ENCODE results near the gene UNC13A. TPM values are rescaled to one million over a fixed set of nuclear protein-coding genes. Genes with fewer than 3 reads are reported as not detected.

UNC13A gene
- total and polyA plus RNA-seq, 11 donors, result 0.02 to 1.1 (median 0.09) TPM; not detected in 1

DNA sequence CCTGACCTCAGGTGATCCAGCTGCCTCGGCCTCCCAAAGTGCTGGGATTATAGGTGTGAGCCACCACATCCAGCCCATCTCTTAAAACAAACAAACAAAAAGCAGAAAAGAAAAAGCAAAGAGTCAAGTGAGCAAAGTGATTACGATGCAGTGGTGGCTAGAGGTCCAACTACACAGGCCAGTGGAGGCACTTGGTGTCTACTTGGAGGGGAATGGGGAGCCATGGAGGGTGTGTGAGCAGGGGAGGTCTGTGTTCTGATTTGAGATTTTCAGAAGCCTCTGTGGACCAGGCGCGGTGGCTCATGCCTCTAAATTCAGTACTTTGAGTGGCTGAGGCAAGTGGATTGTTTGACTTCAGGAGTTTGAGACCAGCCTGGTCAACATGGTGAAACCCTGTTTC lies 126.1 kb downstream of the UNC13A start:
- ATAC-seq (no peak), DNase-seq (no peak)
- 94 to 97% (median 96%) methylated on average over 4 of the region's 4 CpGs for WGBS, 4 donors
- Histone ChIP-seq H3K4me1 (peaks cover 0 to 66% (median 33%) of the 10 kb centered on the region in 12 donors), H3K36me3 (peaks cover 0 to 94% (median 79%) of the 10 kb centered on the region in 9 donors), H3K27me3 (no peaks in the 10 kb centered on the region), H3K9me3 (no peaks in the 10 kb centered on the region), H3K27ac (peak overlapping the region in 5 of 12 donors; percentile 27 to 58 (median 38)), H3K4me3 (no peak overlapping the region)
- TF ChIP-seq, protein P1, sequence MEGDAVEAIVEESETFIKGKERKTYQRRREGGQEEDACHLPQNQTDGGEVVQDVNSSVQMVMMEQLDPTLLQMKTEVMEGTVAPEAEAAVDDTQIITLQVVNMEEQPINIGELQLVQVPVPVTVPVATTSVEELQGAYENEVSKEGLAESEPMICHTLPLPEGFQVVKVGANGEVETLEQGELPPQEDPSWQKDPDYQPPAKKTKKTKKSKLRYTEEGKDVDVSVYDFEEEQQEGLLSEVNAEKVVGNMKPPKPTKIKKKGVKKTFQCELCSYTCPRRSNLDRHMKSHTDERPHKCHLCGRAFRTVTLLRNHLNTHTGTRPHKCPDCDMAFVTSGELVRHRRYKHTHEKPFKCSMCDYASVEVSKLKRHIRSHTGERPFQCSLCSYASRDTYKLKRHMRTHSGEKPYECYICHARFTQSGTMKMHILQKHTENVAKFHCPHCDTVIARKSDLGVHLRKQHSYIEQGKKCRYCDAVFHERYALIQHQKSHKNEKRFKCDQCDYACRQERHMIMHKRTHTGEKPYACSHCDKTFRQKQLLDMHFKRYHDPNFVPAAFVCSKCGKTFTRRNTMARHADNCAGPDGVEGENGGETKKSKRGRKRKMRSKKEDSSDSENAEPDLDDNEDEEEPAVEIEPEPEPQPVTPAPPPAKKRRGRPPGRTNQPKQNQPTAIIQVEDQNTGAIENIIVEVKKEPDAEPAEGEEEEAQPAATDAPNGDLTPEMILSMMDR (IDR thresholded peaks at IDR 0.05), result no peak
- TF ChIP-seq POLR2A (IDR thresholded peaks at IDR 0.05), result no peak
- intact Hi-C loops (cut with DNase I), result loop anchor here in 1 of 10 donors (10.0 kb wide), 1 partner anchor 47 kb away; the partner anchor contains the start of gene PGLS

DNA sequence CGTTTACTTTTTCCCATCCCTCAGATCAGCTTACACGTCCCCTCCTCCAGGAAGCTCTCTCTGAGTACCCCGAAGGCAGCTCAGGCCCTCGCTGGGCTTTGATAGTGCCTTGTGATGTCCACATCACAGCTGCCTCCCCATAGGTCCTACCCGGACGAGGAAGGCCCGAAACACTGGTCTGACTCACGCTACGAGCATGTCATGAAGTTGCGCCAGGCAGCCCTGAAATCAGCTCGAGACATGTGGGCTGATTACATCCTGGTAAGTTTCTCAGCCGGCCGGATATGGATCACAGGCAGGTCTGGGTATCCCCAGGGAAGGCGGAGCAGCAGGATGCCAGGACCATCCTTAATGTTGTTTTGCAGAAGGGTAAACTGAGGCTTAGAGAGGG lies 128.0 kb downstream of the UNC13A start:
- H3K4me3 ChIP-seq, result no peak overlapping the region
- WGBS, 4 donors, result 54 to 71% (median 63%) methylated on average over 14 of the region's 14 CpGs
- DNase-seq (peak in 3 of 5 donors; percentile 44 to 80 (median 45)), ATAC-seq (peak in 3 of 4 donors; percentile 3 to 39 (median 18))
- intact Hi-C loops (cut with DNase I), result loop anchor here in 1 of 10 donors (10.0 kb wide), 1 partner anchor 45 kb away; the partner anchor contains the start of gene PGLS
- peak overlapping the region in 11 of 12 donors; percentile 25 to 90 (median 66) for H3K27ac ChIP-seq
- peaks cover 0 to 77% (median 66%) of the 10 kb centered on the region in 9 donors for H3K36me3 ChIP-seq
- H3K4me1 ChIP-seq, result peaks cover 3 to 68% (median 35%) of the 10 kb centered on the region in 12 donors
- no peak for TF ChIP-seq POLR2A (IDR thresholded peaks at IDR 0.05)
- TF ChIP-seq, protein P1 (IDR thresholded peaks at IDR 0.05), result no peak
- H3K27me3 ChIP-seq, result no peaks in the 10 kb centered on the region
- H3K9me3 ChIP-seq, result no peaks in the 10 kb centered on the region

DNA sequence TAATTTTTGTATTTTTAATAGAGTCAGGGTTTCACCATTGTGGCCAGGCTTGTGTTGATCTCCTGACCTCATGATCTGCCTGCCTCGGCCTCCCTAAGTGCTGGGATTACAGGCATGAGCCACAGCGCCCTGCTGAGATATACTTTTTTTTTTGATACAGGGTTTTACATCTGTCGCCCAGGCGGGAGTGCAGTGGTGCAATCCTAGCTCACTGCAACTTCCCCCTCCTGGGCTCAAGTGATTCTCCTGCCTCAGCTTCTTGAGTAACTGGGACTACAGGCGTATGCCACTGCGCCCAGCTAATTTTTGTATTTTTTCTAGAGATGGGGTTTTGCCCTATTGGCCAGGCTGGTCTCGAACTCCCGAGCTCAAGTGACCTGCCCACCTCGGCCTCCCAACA lies 130.7 kb downstream of the UNC13A start:
- peak in 2 of 5 donors; percentile 50 to 53 for DNase-seq
- peak overlapping the region in 4 of 12 donors; percentile 21 to 97 (median 90) for H3K27ac ChIP-seq
- ATAC-seq, result no peak
- TF ChIP-seq POLR2A (IDR thresholded peaks at IDR 0.05), result no peak
- TF ChIP-seq, protein P1 (IDR thresholded peaks at IDR 0.05), result no peak
- H3K4me1 ChIP-seq, result peaks cover 3 to 86% (median 45%) of the 10 kb centered on the region in 12 donors
- H3K27me3 ChIP-seq, result no peaks in the 10 kb centered on the region
- peak overlapping the region in 2 of 12 donors; percentile 79 to 98 for H3K4me3 ChIP-seq
- H3K36me3 ChIP-seq, result peaks cover 0 to 50% (median 45%) of the 10 kb centered on the region in 9 donors
- 87 to 89% (median 88%) methylated on average over 9 of the region's 9 CpGs for WGBS, 4 donors
- H3K9me3 ChIP-seq, result peaks cover 0 to 4% (median 0%) of the 10 kb centered on the region in 12 donors
- intact Hi-C loops (cut with DNase I), result loop anchor here in 3 of 10 donors (5.0 to 10.0 kb wide), 2 partner anchors 45 to 83 kb away; partner anchors contain the start of genes PGLS (in 2 of the 3) and SLC27A1 (in 1 of the 3)

DNA sequence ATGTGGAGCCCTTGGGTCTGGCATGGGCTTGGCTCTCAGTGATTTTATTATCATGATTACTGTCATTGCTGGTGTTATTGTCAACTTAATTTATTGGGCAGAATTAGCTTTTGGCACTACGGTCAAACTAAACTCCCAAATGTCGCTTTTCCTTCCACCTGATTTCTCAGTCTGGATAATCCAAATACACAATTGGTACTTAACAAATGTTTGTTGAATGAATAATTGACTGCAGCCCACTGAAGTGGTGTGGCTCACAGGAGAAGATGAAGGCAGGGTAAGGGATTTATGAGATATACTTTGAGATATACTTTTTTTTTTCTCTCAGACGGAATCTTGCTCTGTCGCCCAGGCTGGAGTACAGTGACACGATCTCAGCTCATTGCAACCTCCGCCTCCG lies 131.2 kb downstream of the UNC13A start:
- H3K4me3 ChIP-seq, result peak overlapping the region in 9 of 12 donors; percentile 71 to 98 (median 92)
- no peak for TF ChIP-seq POLR2A (IDR thresholded peaks at IDR 0.05)
- TF ChIP-seq, protein P1 (IDR thresholded peaks at IDR 0.05), result no peak
- peaks cover 0 to 4% (median 0%) of the 10 kb centered on the region in 12 donors for H3K9me3 ChIP-seq
- H3K36me3 ChIP-seq, result peaks cover 0 to 45% (median 41%) of the 10 kb centered on the region in 9 donors
- H3K27me3 ChIP-seq, result no peaks in the 10 kb centered on the region
- ATAC-seq (no peak), DNase-seq (no peak)
- 83 to 91% (median 89%) methylated on average over 7 of the region's 7 CpGs for WGBS, 4 donors
- peaks cover 3 to 83% (median 45%) of the 10 kb centered on the region in 12 donors for H3K4me1 ChIP-seq
- intact Hi-C loops (cut with DNase I), result loop anchor here in 3 of 10 donors (5.0 to 10.0 kb wide), 2 partner anchors 45 to 82 kb away; partner anchors contain the start of genes PGLS (in 2 of the 3) and SLC27A1 (in 1 of the 3)
- H3K27ac ChIP-seq, result peak overlapping the region in 8 of 12 donors; percentile 79 to 97 (median 91)

All from heart left ventricle (tissue), 16 donors.